ENCODE results near the gene FBXO4.
"Not testable (repeated sequence)": the region's sequence is repeated elsewhere in the genome, so short reads cannot be mapped to it uniquely, and the experiment has no call there.

FBXO4 gene

GRCh38 chr5:41962491-41962890 lies 37.4 kb downstream of the FBXO4 start:
- Histone ChIP-seq H3K36me3 (ENCODE audit: insufficient read depth, low read length) (no peaks in the 10 kb centered on the region), H3K4me1 (ENCODE audit: insufficient read depth, low read length) (no peaks in the 10 kb centered on the region), H3K9ac (ENCODE audit: low read length) (no peak overlapping the region), H3K4me3 (ENCODE audit: low read depth in 1 of 2, low read length in 2 of 2) (no peak overlapping the region), H3K27ac (ENCODE audit: low read depth, low read length) (no peak overlapping the region), H3K9me3 (ENCODE audit: low read length) (peaks cover 5% of the 10 kb centered on the region), H3K27me3 (ENCODE audit: control insufficient read depth in 1 of 2, insufficient read depth in 2 of 2, low read length in 2 of 2) (no peaks in the 10 kb centered on the region)

- H3K27me3 ChIP-seq (ENCODE audit: control insufficient read depth in 1 of 2, insufficient read depth in 2 of 2, low read length in 2 of 2) = no peaks in the 10 kb centered on the region
Observed at GRCh38 chr5:41966401-41967105, 41.5 kb downstream of the FBXO4 start.

GRCh38 chr5:41967401-41967800 lies 42.3 kb downstream of the FBXO4 start:
- H3K9ac ChIP-seq (ENCODE audit: low read length) = no peak overlapping the region
- H3K4me3 ChIP-seq (ENCODE audit: low read depth in 1 of 2, low read length in 2 of 2) = no peak overlapping the region
- H3K27me3 ChIP-seq (ENCODE audit: control insufficient read depth in 1 of 2, insufficient read depth in 2 of 2, low read length in 2 of 2) = no peaks in the 10 kb centered on the region
- H3K9me3 ChIP-seq (ENCODE audit: low read length) = no peaks in the 10 kb centered on the region
- H3K36me3 ChIP-seq (ENCODE audit: insufficient read depth, low read length) = no peaks in the 10 kb centered on the region
- no peaks in the 10 kb centered on the region for H3K4me1 ChIP-seq (ENCODE audit: insufficient read depth, low read length)
- no peak overlapping the region for H3K27ac ChIP-seq (ENCODE audit: low read depth, low read length)

More at GRCh38 chr5:41966401-41967105, 41.5 kb downstream of the FBXO4 start:
- H3K9me3 ChIP-seq (ENCODE audit: low read length) = no peaks in the 10 kb centered on the region
- H3K27ac ChIP-seq (ENCODE audit: low read depth, low read length) = no peak overlapping the region
- no peaks in the 10 kb centered on the region for H3K36me3 ChIP-seq (ENCODE audit: insufficient read depth, low read length)
- no peaks in the 10 kb centered on the region for H3K4me1 ChIP-seq (ENCODE audit: insufficient read depth, low read length)
- H3K9ac ChIP-seq (ENCODE audit: low read length) = no peak overlapping the region
- no peak overlapping the region for H3K4me3 ChIP-seq (ENCODE audit: low read depth in 1 of 2, low read length in 2 of 2)

- Histone ChIP-seq H3K9ac (ENCODE audit: low read length) (no peak overlapping the region), H3K4me1 (ENCODE audit: insufficient read depth, low read length) (no peaks in the 10 kb centered on the region), H3K9me3 (ENCODE audit: low read length) (no peaks in the 10 kb centered on the region), H3K36me3 (ENCODE audit: insufficient read depth, low read length) (no peaks in the 10 kb centered on the region), H3K27me3 (ENCODE audit: control insufficient read depth in 1 of 2, insufficient read depth in 2 of 2, low read length in 2 of 2) (no peaks in the 10 kb centered on the region), H3K27ac (ENCODE audit: low read depth, low read length) (no peak overlapping the region), H3K4me3 (ENCODE audit: low read depth in 1 of 2, low read length in 2 of 2) (no peak overlapping the region)
Observed at GRCh38 chr5:41968153-41968723, 43.2 kb downstream of the FBXO4 start.

GRCh38 chr5:41973087-41973486 lies 48.0 kb downstream of the FBXO4 start:
- Histone ChIP-seq H3K27me3 (ENCODE audit: control insufficient read depth in 1 of 2, insufficient read depth in 2 of 2, low read length in 2 of 2) (no peaks in the 10 kb centered on the region), H3K27ac (ENCODE audit: low read depth, low read length) (no peak overlapping the region), H3K9me3 (ENCODE audit: low read length) (no peaks in the 10 kb centered on the region), H3K4me3 (ENCODE audit: low read depth in 1 of 2, low read length in 2 of 2) (no peak overlapping the region), H3K36me3 (ENCODE audit: insufficient read depth, low read length) (no peaks in the 10 kb centered on the region), H3K4me1 (ENCODE audit: insufficient read depth, low read length) (no peaks in the 10 kb centered on the region), H3K9ac (ENCODE audit: low read length) (no peak overlapping the region)

GRCh38 chr5:41973887-41974286 lies 48.8 kb downstream of the FBXO4 start:
- H3K27ac ChIP-seq (ENCODE audit: low read depth, low read length) = no peak overlapping the region

GRCh38 chr5:41978676-41979075 lies 53.6 kb downstream of the FBXO4 start:
- no peaks in the 10 kb centered on the region for H3K4me1 ChIP-seq (ENCODE audit: insufficient read depth, low read length)
- no peaks in the 10 kb centered on the region for H3K27me3 ChIP-seq (ENCODE audit: control insufficient read depth in 1 of 2, insufficient read depth in 2 of 2, low read length in 2 of 2)
- H3K9me3 ChIP-seq (ENCODE audit: low read length) = no peaks in the 10 kb centered on the region
- no peaks in the 10 kb centered on the region for H3K36me3 ChIP-seq (ENCODE audit: insufficient read depth, low read length)
- H3K4me3 ChIP-seq (ENCODE audit: low read depth in 1 of 2, low read length in 2 of 2) = no peak overlapping the region
- H3K27ac ChIP-seq (ENCODE audit: low read depth, low read length) = no peak overlapping the region
- H3K9ac ChIP-seq (ENCODE audit: low read length) = no peak overlapping the region

More at GRCh38 chr5:41973887-41974286, 48.8 kb downstream of the FBXO4 start:
- Histone ChIP-seq H3K27me3 (ENCODE audit: control insufficient read depth in 1 of 2, insufficient read depth in 2 of 2, low read length in 2 of 2) (no peaks in the 10 kb centered on the region), H3K9me3 (ENCODE audit: low read length) (no peaks in the 10 kb centered on the region), H3K36me3 (ENCODE audit: insufficient read depth, low read length) (no peaks in the 10 kb centered on the region), H3K9ac (ENCODE audit: low read length) (no peak overlapping the region), H3K4me1 (ENCODE audit: insufficient read depth, low read length) (no peaks in the 10 kb centered on the region), H3K4me3 (ENCODE audit: low read depth in 1 of 2, low read length in 2 of 2) (no peak overlapping the region)

- Histone ChIP-seq H3K27me3 (ENCODE audit: control insufficient read depth in 1 of 2, insufficient read depth in 2 of 2, low read length in 2 of 2) (no peaks in the 10 kb centered on the region), H3K4me1 (ENCODE audit: insufficient read depth, low read length) (no peaks in the 10 kb centered on the region), H3K9me3 (ENCODE audit: low read length) (no peaks in the 10 kb centered on the region), H3K9ac (ENCODE audit: low read length) (no peak overlapping the region), H3K27ac (ENCODE audit: low read depth, low read length) (no peak overlapping the region), H3K36me3 (ENCODE audit: insufficient read depth, low read length) (no peaks in the 10 kb centered on the region), H3K4me3 (ENCODE audit: low read depth in 1 of 2, low read length in 2 of 2) (no peak overlapping the region)
Observed at GRCh38 chr5:41980396-41980795, 55.3 kb downstream of the FBXO4 start.

- Histone ChIP-seq H3K4me3 (ENCODE audit: low read depth in 1 of 2, low read length in 2 of 2) (no peak overlapping the region), H3K27ac (ENCODE audit: low read depth, low read length) (no peak overlapping the region), H3K9ac (ENCODE audit: low read length) (no peak overlapping the region), H3K4me1 (ENCODE audit: insufficient read depth, low read length) (no peaks in the 10 kb centered on the region), H3K27me3 (ENCODE audit: control insufficient read depth in 1 of 2, insufficient read depth in 2 of 2, low read length in 2 of 2) (no peaks in the 10 kb centered on the region), H3K9me3 (ENCODE audit: low read length) (no peaks in the 10 kb centered on the region), H3K36me3 (ENCODE audit: insufficient read depth, low read length) (no peaks in the 10 kb centered on the region)
Observed at GRCh38 chr5:41980870-41981269, 55.8 kb downstream of the FBXO4 start.

- H3K4me1 ChIP-seq (ENCODE audit: insufficient read depth, low read length); H3K9ac ChIP-seq (ENCODE audit: low read length); H3K27ac ChIP-seq (ENCODE audit: low read depth, low read length); H3K36me3 ChIP-seq (ENCODE audit: insufficient read depth, low read length); H3K9me3 ChIP-seq (ENCODE audit: low read length); H3K27me3 ChIP-seq (ENCODE audit: control insufficient read depth in 1 of 2, insufficient read depth in 2 of 2, low read length in 2 of 2); H3K4me3 ChIP-seq (ENCODE audit: low read depth in 1 of 2, low read length in 2 of 2): not testable (repeated sequence)
Observed at GRCh38 chr5:41982858-41983257, 57.8 kb downstream of the FBXO4 start.

- Histone ChIP-seq H3K9ac (ENCODE audit: low read length) (no peak overlapping the region), H3K4me3 (ENCODE audit: low read depth in 1 of 2, low read length in 2 of 2) (no peak overlapping the region), H3K27me3 (ENCODE audit: control insufficient read depth in 1 of 2, insufficient read depth in 2 of 2, low read length in 2 of 2) (no peaks in the 10 kb centered on the region), H3K9me3 (ENCODE audit: low read length) (no peaks in the 10 kb centered on the region), H3K27ac (ENCODE audit: low read depth, low read length) (no peak overlapping the region), H3K36me3 (ENCODE audit: insufficient read depth, low read length) (no peaks in the 10 kb centered on the region), H3K4me1 (ENCODE audit: insufficient read depth, low read length) (no peaks in the 10 kb centered on the region)
Observed at GRCh38 chr5:41983284-41983683, 58.2 kb downstream of the FBXO4 start.

All from muscle layer of colon (tissue), 2 donors.